Measurements from ENCODE around the gene SFXN5. TPM values are rescaled to one million over a fixed set of nuclear protein-coding genes. Genes with fewer than 3 reads are reported as not detected.

SFXN5 gene
- total RNA-seq, 1 donor = 17.0 TPM

GRCh38 chr2:73006969-73007710, 64.4 kb downstream of the SFXN5 start:
- H3K27me3 ChIP-seq (ENCODE audit: insufficient read depth, low read length) = no peaks in the 10 kb centered on the region
- no peaks in the 10 kb centered on the region for H4K20me1 ChIP-seq (ENCODE audit: insufficient read depth, low read length)
- no peak overlapping the region for H2AFZ ChIP-seq (ENCODE audit: low read length)
- no peak overlapping the region for H3K4me3 ChIP-seq (ENCODE audit: insufficient read depth, low read length)
- H3K27ac ChIP-seq (ENCODE audit: low read depth, low read length) = no peak overlapping the region
- H3K4me2 ChIP-seq (ENCODE audit: insufficient read depth, low read length) = no peak overlapping the region
- no peaks in the 10 kb centered on the region for H3K79me2 ChIP-seq (ENCODE audit: insufficient read depth, low read length)
- peaks cover 9% of the 10 kb centered on the region for H3K36me3 ChIP-seq (ENCODE audit: insufficient read depth, low read length)
- no peak for DNase-seq (ENCODE audit: insufficient read length, low spot score, missing footprints)
- H3K9me3 ChIP-seq (ENCODE audit: low read depth, low read length) = no peaks in the 10 kb centered on the region
- peaks cover 4% of the 10 kb centered on the region for H3K4me1 ChIP-seq (ENCODE audit: insufficient read depth, low read length)
- no peak for TF ChIP-seq CTCF (IDR thresholded peaks at IDR 0.05; ENCODE audit: extremely low read depth, low read depth, low read length)

DNA sequence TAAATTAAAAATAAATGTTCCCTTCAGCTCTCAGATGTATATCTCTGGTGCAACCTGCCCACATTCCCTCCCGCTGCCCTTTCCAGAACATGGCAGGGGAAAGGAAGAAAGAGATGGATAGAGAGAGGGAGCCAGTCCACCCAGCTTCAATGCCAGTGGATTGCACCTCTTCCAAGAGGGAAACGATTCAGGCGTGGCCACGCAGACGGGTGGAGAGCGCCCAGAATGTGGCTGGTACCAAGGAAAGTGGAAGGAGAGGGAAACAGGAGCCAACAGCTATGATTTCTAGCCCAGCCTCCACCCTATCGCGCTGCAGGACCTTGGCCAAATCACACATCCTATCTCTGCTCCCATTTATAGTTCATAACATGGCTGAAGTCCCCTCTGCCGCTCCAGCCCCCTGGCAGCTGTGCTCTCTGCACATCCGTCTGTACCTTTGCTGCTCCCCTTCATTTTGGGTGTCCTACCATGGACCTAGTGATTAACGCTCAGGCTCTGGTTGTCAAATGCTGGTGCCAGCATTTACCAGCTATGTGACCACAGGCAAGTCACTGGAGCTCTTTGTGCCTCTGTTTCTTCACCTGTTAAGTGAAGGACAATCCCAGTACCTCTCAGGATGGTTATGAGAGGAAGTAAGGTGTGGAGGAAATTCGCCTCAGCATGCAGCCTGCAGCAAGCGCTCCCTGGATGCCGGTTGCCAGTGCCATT, 66.5 kb downstream of the SFXN5 start:
- peaks cover 5% of the 10 kb centered on the region for H3K36me3 ChIP-seq (ENCODE audit: insufficient read depth, low read length)
- no peaks in the 10 kb centered on the region for H3K9me3 ChIP-seq (ENCODE audit: low read depth, low read length)
- H3K4me3 ChIP-seq (ENCODE audit: insufficient read depth, low read length) = no peak overlapping the region
- H3K4me2 ChIP-seq (ENCODE audit: insufficient read depth, low read length) = no peak overlapping the region
- no peaks in the 10 kb centered on the region for H3K27me3 ChIP-seq (ENCODE audit: insufficient read depth, low read length)
- H3K79me2 ChIP-seq (ENCODE audit: insufficient read depth, low read length) = no peaks in the 10 kb centered on the region
- no peak for TF ChIP-seq CTCF (IDR thresholded peaks at IDR 0.05; ENCODE audit: extremely low read depth, low read depth, low read length)
- no peak for DNase-seq (ENCODE audit: insufficient read length, low spot score, missing footprints)
- no peak overlapping the region for H2AFZ ChIP-seq (ENCODE audit: low read length)
- peaks cover 10% of the 10 kb centered on the region for H3K4me1 ChIP-seq (ENCODE audit: insufficient read depth, low read length)
- H4K20me1 ChIP-seq (ENCODE audit: insufficient read depth, low read length) = no peaks in the 10 kb centered on the region
- no peak overlapping the region for H3K27ac ChIP-seq (ENCODE audit: low read depth, low read length)

- Histone ChIP-seq H3K9me3 (ENCODE audit: low read depth, low read length) (no peaks in the 10 kb centered on the region), H3K27me3 (ENCODE audit: insufficient read depth, low read length) (no peaks in the 10 kb centered on the region), H3K27ac (ENCODE audit: low read depth, low read length) (no peak overlapping the region), H3K4me3 (ENCODE audit: insufficient read depth, low read length) (no peak overlapping the region), H3K79me2 (ENCODE audit: insufficient read depth, low read length) (no peaks in the 10 kb centered on the region), H4K20me1 (ENCODE audit: insufficient read depth, low read length) (no peaks in the 10 kb centered on the region), H3K4me2 (ENCODE audit: insufficient read depth, low read length) (no peak overlapping the region), H3K36me3 (ENCODE audit: insufficient read depth, low read length) (peaks cover 5% of the 10 kb centered on the region), H3K4me1 (ENCODE audit: insufficient read depth, low read length) (peaks cover 14% of the 10 kb centered on the region), H2AFZ (ENCODE audit: low read length) (no peak overlapping the region)
- TF ChIP-seq CTCF (IDR thresholded peaks at IDR 0.05; ENCODE audit: extremely low read depth, low read depth, low read length) = no peak
- DNase-seq (ENCODE audit: insufficient read length, low spot score, missing footprints) = no peak
Observed at GRCh38 chr2:73004466-73004865, 67.0 kb downstream of the SFXN5 start.

- Histone ChIP-seq H3K27me3 (ENCODE audit: insufficient read depth, low read length) (no peaks in the 10 kb centered on the region), H3K4me3 (ENCODE audit: insufficient read depth, low read length) (no peak overlapping the region), H3K4me1 (ENCODE audit: insufficient read depth, low read length) (peaks cover 14% of the 10 kb centered on the region), H2AFZ (ENCODE audit: low read length) (no peak overlapping the region), H3K27ac (ENCODE audit: low read depth, low read length) (no peak overlapping the region), H3K9me3 (ENCODE audit: low read depth, low read length) (no peaks in the 10 kb centered on the region), H4K20me1 (ENCODE audit: insufficient read depth, low read length) (no peaks in the 10 kb centered on the region), H3K36me3 (ENCODE audit: insufficient read depth, low read length) (peaks cover 4% of the 10 kb centered on the region), H3K79me2 (ENCODE audit: insufficient read depth, low read length) (no peaks in the 10 kb centered on the region), H3K4me2 (ENCODE audit: insufficient read depth, low read length) (no peak overlapping the region)
- no peak for TF ChIP-seq CTCF (IDR thresholded peaks at IDR 0.05; ENCODE audit: extremely low read depth, low read depth, low read length)
- no peak for DNase-seq (ENCODE audit: insufficient read length, low spot score, missing footprints)
Observed at GRCh38 chr2:73003027-73003426, 68.5 kb downstream of the SFXN5 start.
